PC-9 (cell line): ENCODE results near the gene PRB3. TPM values are rescaled to one million over a fixed set of nuclear protein-coding genes. Genes with fewer than 3 reads are reported as not detected.

Experiments
- BruUV-seq: library from RNA; stranded (reverse); fragments of 400-500 nt; replicated peaks from 2 replicates; lab custom pipeline; 2021; lab: Mats Ljungman, UMichigan
- CTCF ChIA-PET: fragments of 300-600 bp; sonication (Branson Sonifier 250); formaldehyde crosslinking; loops from one replicate; lab custom pipeline; 2022; ENCODE audit warnings: antibody characterized with exemption; lab: Charles Lee
- POLR2A ChIA-PET: fragments of 300-600 bp; sonication (Branson Sonifier 250); formaldehyde crosslinking; loops from one replicate; lab custom pipeline; 2022; ENCODE audit warnings: antibody characterized with exemption; ENCODE audit not compliant: unreplicated experiment; lab: Charles Lee
- DNase-seq, 2 experiments: peaks; one replicate each; pipeline versions ENCODE4 v3.0.0 to v3.0.0-alpha.2; 2015 to 2022; ENCODE audit warnings: mixed read lengths in 1 of 2
- H2AFZ ChIP-seq: fragments of 200-600 bp; sonication (generic); 2 replicates; pipeline ENCODE4 v1.8.1; 2017; ENCODE audit warnings: antibody characterized with exemption
- H3F3A ChIP-seq: fragments of 200-600 bp; sonication (generic); 2 replicates; pipeline ENCODE4 v1.8.1; 2017; ENCODE audit warnings: antibody characterized with exemption, mild to moderate bottlenecking, low read depth; ENCODE audit not compliant: insufficient read depth
- H3K27ac ChIP-seq: fragments of 200-600 bp; sonication (generic); 2 replicates; pipeline ENCODE4 v1.6.1; 2016; ENCODE audit warnings: mixed run types
- H3K27me3 ChIP-seq: fragments of 200-600 bp; sonication (generic); 2 replicates; pipeline ENCODE4 v1.6.1; 2016; ENCODE audit warnings: low read depth, mixed run types; ENCODE audit not compliant: insufficient read depth
- H3K36me3 ChIP-seq: fragments of 200-600 bp; sonication (generic); 2 replicates; pipeline ENCODE4 v1.6.1; 2016; ENCODE audit warnings: low read depth, mixed run types
- H3K4me1 ChIP-seq: fragments of 200-600 bp; sonication (generic); replicated peaks from 2 replicates; pipeline ENCODE4 v1.6.1; 2016; ENCODE audit warnings: mixed run types; ENCODE audit not compliant: insufficient read depth
- H3K4me2 ChIP-seq: fragments of 200-600 bp; sonication (generic); 2 replicates; pipeline ENCODE4 v1.6.1; 2017; ENCODE audit warnings: mixed run types
- H3K4me3 ChIP-seq: fragments of 200-600 bp; sonication (generic); 2 replicates; pipeline ENCODE4 v1.6.1; 2016; ENCODE audit warnings: mixed run types
- H3K79me2 ChIP-seq: fragments of 200-600 bp; sonication (generic); 2 replicates; pipeline ENCODE4 v1.6.1; 2017; ENCODE audit warnings: low read depth, mixed run types
- H3K9me2 ChIP-seq: fragments of 200-600 bp; sonication (generic); 2 replicates; pipeline ENCODE4 v1.8.1; 2017; ENCODE audit warnings: mild to moderate bottlenecking; ENCODE audit not compliant: insufficient read depth
- H3K9me3 ChIP-seq: fragments of 200-600 bp; sonication (generic); 2 replicates; pipeline ENCODE4 v1.8.1; 2016; ENCODE audit warnings: low read depth; ENCODE audit not compliant: insufficient read depth
- H4K20me1 ChIP-seq: fragments of 200-600 bp; sonication (generic); 2 replicates; pipeline ENCODE4 v1.8.1; 2017; ENCODE audit not compliant: insufficient read depth
- CTCF ChIP-seq: fragments of 200-600 bp; sonication (generic); conservative IDR thresholded peaks from 2 replicates; pipeline ENCODE4 v1.6.1; 2017; ENCODE audit warnings: mixed run types, antibody characterized with exemption, mild to moderate bottlenecking, moderate library complexity
- EZH2 ChIP-seq: fragments of 200-600 bp; sonication (generic); IDR thresholded peaks from 2 replicates; pipeline ENCODE4 v1.8.0; 2017; ENCODE audit warnings: antibody characterized with exemption, low read depth
- intact Hi-C: fragments of 100-400 bp; cut with micrococcal nuclease; formaldehyde crosslinking; loops from one replicate; pipeline ENCODE4 v1.10.0; 2022; ENCODE audit not compliant: unreplicated experiment
- total RNA-seq: library from RNA; stranded (reverse); gene quantifications from 2 replicates; pipeline ENCODE4 v1.2.3, GENCODE V29; 2021

The PRB3 gene
- total RNA-seq, 1 experiment from 2014 or later: not detected

- Histone ChIP-seq H3K27ac (no peak overlapping the region), H3K4me3 (no peak overlapping the region), H3K4me2 (no peak overlapping the region), H3F3A (no peaks in the 10 kb centered on the region), H3K36me3 (no peaks in the 10 kb centered on the region), H3K9me2 (no peaks in the 10 kb centered on the region), H3K9me3 (no peaks in the 10 kb centered on the region), H3K27me3 (no peaks in the 10 kb centered on the region), H3K79me2 (no peaks in the 10 kb centered on the region), H3K4me1 (no peaks in the 10 kb centered on the region), H2AFZ (no peak overlapping the region), H4K20me1 (no peaks in the 10 kb centered on the region)
- ChIA-PET POLR2A (no interaction called here), CTCF (no interaction called here)
- no TSS peak for BruUV-seq
- intact Hi-C loops: no loop called here
- DNase-seq: no peak
- TF ChIP-seq CTCF (no peak), EZH2 (no peak)
Observed at GRCh38 chr12:11273449-11273848, 3.9 kb upstream of the PRB3 start.

GRCh38 chr12:11264501-11264900 is 5.0 kb downstream of the PRB3 start:
- H3K9me3 ChIP-seq: no peaks in the 10 kb centered on the region
- no peak overlapping the region for H2AFZ ChIP-seq
- no peaks in the 10 kb centered on the region for H3K9me2 ChIP-seq
- no TSS peak for BruUV-seq
- no peak for TF ChIP-seq CTCF
- no peak for TF ChIP-seq EZH2
- no peaks in the 10 kb centered on the region for H3K36me3 ChIP-seq
- no peak for DNase-seq
- no peaks in the 10 kb centered on the region for H4K20me1 ChIP-seq
- intact Hi-C loops: no loop called here
- H3K4me3 ChIP-seq: no peak overlapping the region
- ChIA-PET CTCF (no interaction called here), POLR2A (no interaction called here)
- no peaks in the 10 kb centered on the region for H3F3A ChIP-seq
- H3K27me3 ChIP-seq: no peaks in the 10 kb centered on the region
- H3K79me2 ChIP-seq: no peaks in the 10 kb centered on the region
- H3K4me1 ChIP-seq: no peaks in the 10 kb centered on the region
- no peak overlapping the region for H3K27ac ChIP-seq
- no peak overlapping the region for H3K4me2 ChIP-seq

- ChIA-PET CTCF (no interaction called here), POLR2A (no interaction called here)
- TF ChIP-seq CTCF (no peak), EZH2 (no peak)
- no peak overlapping the region for H3K4me3 ChIP-seq
- H4K20me1 ChIP-seq: no peaks in the 10 kb centered on the region
- H3K36me3 ChIP-seq: no peaks in the 10 kb centered on the region
- intact Hi-C loops: no loop called here
- H3F3A ChIP-seq: no peaks in the 10 kb centered on the region
- no peak overlapping the region for H3K4me2 ChIP-seq
- no peak overlapping the region for H3K27ac ChIP-seq
- no peaks in the 10 kb centered on the region for H3K27me3 ChIP-seq
- no peaks in the 10 kb centered on the region for H3K4me1 ChIP-seq
- no peak overlapping the region for H2AFZ ChIP-seq
- no peak for DNase-seq
- no peaks in the 10 kb centered on the region for H3K9me2 ChIP-seq
- H3K9me3 ChIP-seq: no peaks in the 10 kb centered on the region
- BruUV-seq: no TSS peak
- H3K79me2 ChIP-seq: no peaks in the 10 kb centered on the region
Observed at GRCh38 chr12:11246489-11246888, 23.0 kb downstream of the PRB3 start.
